Panc1 (cell line): ENCODE measurements around the gene MAST4.

ENCODE experiments used
- POLR2AphosphoS5 ChIP-seq: IDR thresholded peaks from 2 replicates; pipeline ENCODE4 v1.6.1; 2012; ENCODE audit warnings: mild to moderate bottlenecking, low read depth, low read length, moderate library complexity
- SIN3A ChIP-seq: IDR thresholded peaks from 2 replicates; pipeline ENCODE4 v1.6.1; 2012; ENCODE audit warnings: low read depth, mild to moderate bottlenecking, low read length, moderate library complexity, borderline replicate concordance; ENCODE audit not compliant: insufficient read depth
- TCF7L2 ChIP-seq: IDR thresholded peaks from 2 replicates; pipeline ENCODE4 v1.6.1; 2011; ENCODE audit warnings: mild to moderate bottlenecking, low read depth, low read length, inconsistent platforms
- TF ChIP-seq, protein P1 (sequence below): fragments of 450-650 bp; IDR thresholded peaks from 2 replicates; pipeline ENCODE4 v1.5.1; 2017; ENCODE audit warnings: mild to moderate bottlenecking
- TF ChIP-seq, protein P2 (sequence below), 2 experiments: IDR thresholded peaks; 2 replicates each; pipeline ENCODE4 v1.6.1; 2011 to 2012; ENCODE audit warnings: low read depth in 2 of 2, control low read depth in 1 of 2, low read length in 1 of 2, mild to moderate bottlenecking in 1 of 2, moderate library complexity in 1 of 2; ENCODE audit not compliant: insufficient read depth in 1 of 2

DNA sequence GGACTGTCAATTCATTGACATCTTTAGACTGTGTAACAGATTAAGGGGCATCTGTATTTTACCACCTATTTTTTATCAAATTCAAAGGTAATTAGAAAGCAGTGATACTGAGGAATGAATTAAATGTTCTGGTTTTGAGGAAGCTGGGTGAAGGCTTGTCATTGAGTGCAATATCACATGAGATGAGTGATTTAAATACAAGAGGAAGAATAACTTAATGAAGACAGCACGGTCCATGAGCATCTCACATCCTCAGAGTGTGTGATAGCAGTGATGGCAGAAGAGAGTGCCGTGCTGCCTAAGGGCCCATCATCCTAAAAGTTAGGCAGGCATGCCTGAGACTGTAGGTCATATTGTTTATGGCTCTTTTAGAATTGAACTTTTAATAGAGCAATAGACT is 263.3 kb downstream of the MAST4 start:
- TF ChIP-seq, protein P1, sequence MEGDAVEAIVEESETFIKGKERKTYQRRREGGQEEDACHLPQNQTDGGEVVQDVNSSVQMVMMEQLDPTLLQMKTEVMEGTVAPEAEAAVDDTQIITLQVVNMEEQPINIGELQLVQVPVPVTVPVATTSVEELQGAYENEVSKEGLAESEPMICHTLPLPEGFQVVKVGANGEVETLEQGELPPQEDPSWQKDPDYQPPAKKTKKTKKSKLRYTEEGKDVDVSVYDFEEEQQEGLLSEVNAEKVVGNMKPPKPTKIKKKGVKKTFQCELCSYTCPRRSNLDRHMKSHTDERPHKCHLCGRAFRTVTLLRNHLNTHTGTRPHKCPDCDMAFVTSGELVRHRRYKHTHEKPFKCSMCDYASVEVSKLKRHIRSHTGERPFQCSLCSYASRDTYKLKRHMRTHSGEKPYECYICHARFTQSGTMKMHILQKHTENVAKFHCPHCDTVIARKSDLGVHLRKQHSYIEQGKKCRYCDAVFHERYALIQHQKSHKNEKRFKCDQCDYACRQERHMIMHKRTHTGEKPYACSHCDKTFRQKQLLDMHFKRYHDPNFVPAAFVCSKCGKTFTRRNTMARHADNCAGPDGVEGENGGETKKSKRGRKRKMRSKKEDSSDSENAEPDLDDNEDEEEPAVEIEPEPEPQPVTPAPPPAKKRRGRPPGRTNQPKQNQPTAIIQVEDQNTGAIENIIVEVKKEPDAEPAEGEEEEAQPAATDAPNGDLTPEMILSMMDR, result no peak
- TF ChIP-seq POLR2AphosphoS5 (no peak), SIN3A (no peak), TCF7L2 (no peak)
- TF ChIP-seq, protein P2, sequence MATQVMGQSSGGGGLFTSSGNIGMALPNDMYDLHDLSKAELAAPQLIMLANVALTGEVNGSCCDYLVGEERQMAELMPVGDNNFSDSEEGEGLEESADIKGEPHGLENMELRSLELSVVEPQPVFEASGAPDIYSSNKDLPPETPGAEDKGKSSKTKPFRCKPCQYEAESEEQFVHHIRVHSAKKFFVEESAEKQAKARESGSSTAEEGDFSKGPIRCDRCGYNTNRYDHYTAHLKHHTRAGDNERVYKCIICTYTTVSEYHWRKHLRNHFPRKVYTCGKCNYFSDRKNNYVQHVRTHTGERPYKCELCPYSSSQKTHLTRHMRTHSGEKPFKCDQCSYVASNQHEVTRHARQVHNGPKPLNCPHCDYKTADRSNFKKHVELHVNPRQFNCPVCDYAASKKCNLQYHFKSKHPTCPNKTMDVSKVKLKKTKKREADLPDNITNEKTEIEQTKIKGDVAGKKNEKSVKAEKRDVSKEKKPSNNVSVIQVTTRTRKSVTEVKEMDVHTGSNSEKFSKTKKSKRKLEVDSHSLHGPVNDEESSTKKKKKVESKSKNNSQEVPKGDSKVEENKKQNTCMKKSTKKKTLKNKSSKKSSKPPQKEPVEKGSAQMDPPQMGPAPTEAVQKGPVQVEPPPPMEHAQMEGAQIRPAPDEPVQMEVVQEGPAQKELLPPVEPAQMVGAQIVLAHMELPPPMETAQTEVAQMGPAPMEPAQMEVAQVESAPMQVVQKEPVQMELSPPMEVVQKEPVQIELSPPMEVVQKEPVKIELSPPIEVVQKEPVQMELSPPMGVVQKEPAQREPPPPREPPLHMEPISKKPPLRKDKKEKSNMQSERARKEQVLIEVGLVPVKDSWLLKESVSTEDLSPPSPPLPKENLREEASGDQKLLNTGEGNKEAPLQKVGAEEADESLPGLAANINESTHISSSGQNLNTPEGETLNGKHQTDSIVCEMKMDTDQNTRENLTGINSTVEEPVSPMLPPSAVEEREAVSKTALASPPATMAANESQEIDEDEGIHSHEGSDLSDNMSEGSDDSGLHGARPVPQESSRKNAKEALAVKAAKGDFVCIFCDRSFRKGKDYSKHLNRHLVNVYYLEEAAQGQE (IDR thresholded peaks at IDR 0.05; ENCODE audit: insufficient read depth in 1 of 2, low read depth in 2 of 2, low read length in 1 of 2), result no peak
